NOMO-1 (cell line): ENCODE measurements around the gene PCNP.
"Not testable (repeated sequence)": the region's sequence is repeated elsewhere in the genome, so short reads cannot be mapped to it uniquely, and the experiment has no call there.

ENCODE experiments used
- DNase-seq, 2 experiments: peaks; one replicate each; lab custom pipeline; 2025; ENCODE audit not compliant: unreplicated experiment in 2 of 2; lab: John Stamatoyannopoulos, UW

Gene PCNP

GRCh38 chr3:101631098-101631796 lies 57.3 kb downstream of the PCNP start:
- DNase-seq: no peak

GRCh38 chr3:101631959-101632358 lies 58.0 kb downstream of the PCNP start:
- not testable (repeated sequence) for DNase-seq

- DNase-seq: no peak
Observed at GRCh38 chr3:101632586-101632985, 58.6 kb downstream of the PCNP start.

- DNase-seq: no peak
Observed at GRCh38 chr3:101633186-101633585, 59.2 kb downstream of the PCNP start.

GRCh38 chr3:101634591-101635196 lies 60.7 kb downstream of the PCNP start:
- DNase-seq: no peak

- DNase-seq: no peak
Observed at GRCh38 chr3:101635345-101635744, 61.4 kb downstream of the PCNP start.

- peak; percentile 2 to 58 for DNase-seq
Observed at GRCh38 chr3:101635954-101636798, 62.2 kb downstream of the PCNP start.

GRCh38 chr3:101637451-101637850 lies 63.5 kb downstream of the PCNP start:
- DNase-seq: no peak

- no peak for DNase-seq
Observed at GRCh38 chr3:101638261-101638745, 64.3 kb downstream of the PCNP start.

GRCh38 chr3:101639280-101639963 lies 65.4 kb downstream of the PCNP start:
- no peak for DNase-seq

- no peak for DNase-seq
Observed at GRCh38 chr3:101640256-101640655, 66.3 kb downstream of the PCNP start.

GRCh38 chr3:101641397-101642115 lies 67.6 kb downstream of the PCNP start:
- DNase-seq: not testable (repeated sequence)

- DNase-seq: no peak
Observed at GRCh38 chr3:101642441-101642840, 68.5 kb downstream of the PCNP start.

GRCh38 chr3:101643009-101643844 lies 69.2 kb downstream of the PCNP start:
- DNase-seq: no peak
